Measurements from ENCODE around the gene FOXL3. TPM values are rescaled to one million over a fixed set of nuclear protein-coding genes. Genes with fewer than 3 reads are reported as not detected.

The FOXL3 gene
- total RNA-seq, 2 donors from 2014 or later = not detected

- no peak overlapping the region for H3K27ac Mint-ChIP-seq
- no peak overlapping the region for H3K4me3 Mint-ChIP-seq
These were observed 24.9 kb downstream of the FOXL3 start for GRCh38 chr7:314853-315252.

GRCh38 chr7:315516-316265 is 25.7 kb downstream of the FOXL3 start:
- no peaks in the 10 kb centered on the region for H3K9me3 ChIP-seq (ENCODE audit: control insufficient read depth, low read length, poor library complexity, severe bottlenecking)
- H3K4me3 Mint-ChIP-seq = no peak overlapping the region
- H3K27me3 Mint-ChIP-seq = peaks cover 77% of the 10 kb centered on the region
- H3K27ac Mint-ChIP-seq = no peak overlapping the region
- peaks cover 7% of the 10 kb centered on the region for H3K4me1 Mint-ChIP-seq
- DNase-seq (no peak), ATAC-seq (no peak)
- no peaks in the 10 kb centered on the region for H3K36me3 Mint-ChIP-seq (ENCODE audit: low read depth)

More at GRCh38 chr7:314853-315252, 24.9 kb downstream of the FOXL3 start:
- DNase-seq (no peak), ATAC-seq (no peak)
- no peaks in the 10 kb centered on the region for H3K9me3 ChIP-seq (ENCODE audit: control insufficient read depth, low read length, poor library complexity, severe bottlenecking)
- peaks cover 78% of the 10 kb centered on the region for H3K27me3 Mint-ChIP-seq
- H3K4me1 Mint-ChIP-seq = peaks cover 7% of the 10 kb centered on the region
- no peaks in the 10 kb centered on the region for H3K36me3 Mint-ChIP-seq (ENCODE audit: low read depth)

- Mint-ChIP-seq H3K4me1 (peaks cover 2% of the 10 kb centered on the region), H3K4me3 (no peak overlapping the region), H3K36me3 (ENCODE audit: low read depth) (no peaks in the 10 kb centered on the region), H3K27me3 (peaks cover 59% of the 10 kb centered on the region), H3K27ac (no peak overlapping the region)
- no peak for ATAC-seq
- DNase-seq = no peak
- H3K9me3 ChIP-seq (ENCODE audit: control insufficient read depth, low read length, poor library complexity, severe bottlenecking) = no peaks in the 10 kb centered on the region
These were observed 27.9 kb downstream of the FOXL3 start for GRCh38 chr7:317643-318405.

GRCh38 chr7:318476-318875 is 28.5 kb downstream of the FOXL3 start:
- ATAC-seq = no peak
- no peak for DNase-seq
- Mint-ChIP-seq H3K4me1 (peaks cover 2% of the 10 kb centered on the region), H3K4me3 (no peak overlapping the region), H3K27ac (no peak overlapping the region), H3K27me3 (peaks cover 56% of the 10 kb centered on the region), H3K36me3 (ENCODE audit: low read depth) (no peaks in the 10 kb centered on the region)
- no peaks in the 10 kb centered on the region for H3K9me3 ChIP-seq (ENCODE audit: control insufficient read depth, low read length, poor library complexity, severe bottlenecking)

GRCh38 chr7:318878-319661 is 29.1 kb downstream of the FOXL3 start:
- H3K27me3 Mint-ChIP-seq = peaks cover 50% of the 10 kb centered on the region
- DNase-seq (no peak), ATAC-seq (no peak)
- no peaks in the 10 kb centered on the region for H3K36me3 Mint-ChIP-seq (ENCODE audit: low read depth)
- H3K4me3 Mint-ChIP-seq = no peak overlapping the region
- peaks cover 2% of the 10 kb centered on the region for H3K4me1 Mint-ChIP-seq
- no peaks in the 10 kb centered on the region for H3K9me3 ChIP-seq (ENCODE audit: control insufficient read depth, low read length, poor library complexity, severe bottlenecking)
- no peak overlapping the region for H3K27ac Mint-ChIP-seq

GRCh38 chr7:320297-320696 is 30.3 kb downstream of the FOXL3 start:
- ATAC-seq (no peak), DNase-seq (no peak)
- no peaks in the 10 kb centered on the region for H3K9me3 ChIP-seq (ENCODE audit: control insufficient read depth, low read length, poor library complexity, severe bottlenecking)
- Mint-ChIP-seq H3K36me3 (ENCODE audit: low read depth) (no peaks in the 10 kb centered on the region), H3K4me3 (no peak overlapping the region), H3K4me1 (peaks cover 2% of the 10 kb centered on the region), H3K27ac (no peak overlapping the region), H3K27me3 (peaks cover 48% of the 10 kb centered on the region)

- H3K4me1 Mint-ChIP-seq = peaks cover 2% of the 10 kb centered on the region
- peaks cover 3% of the 10 kb centered on the region for H3K36me3 Mint-ChIP-seq (ENCODE audit: low read depth)
- ATAC-seq (peak; percentile 100), DNase-seq (peak; percentile 79 to 97 (median 85))
- peaks cover 37% of the 10 kb centered on the region for H3K27me3 Mint-ChIP-seq
- H3K4me3 Mint-ChIP-seq = no peak overlapping the region
- no peaks in the 10 kb centered on the region for H3K9me3 ChIP-seq (ENCODE audit: control insufficient read depth, low read length, poor library complexity, severe bottlenecking)
- no peak overlapping the region for H3K27ac Mint-ChIP-seq
These were observed 32.2 kb downstream of the FOXL3 start for GRCh38 chr7:322111-322671.

- no peak for ATAC-seq
- Mint-ChIP-seq H3K27ac (no peak overlapping the region), H3K36me3 (ENCODE audit: low read depth) (peaks cover 3% of the 10 kb centered on the region), H3K4me1 (peaks cover 2% of the 10 kb centered on the region), H3K27me3 (peaks cover 37% of the 10 kb centered on the region), H3K4me3 (no peak overlapping the region)
- no peak for DNase-seq
- H3K9me3 ChIP-seq (ENCODE audit: control insufficient read depth, low read length, poor library complexity, severe bottlenecking) = no peaks in the 10 kb centered on the region
These were observed 32.7 kb downstream of the FOXL3 start for GRCh38 chr7:322708-323111.

- no peak for DNase-seq
- H3K36me3 Mint-ChIP-seq (ENCODE audit: low read depth) = peaks cover 3% of the 10 kb centered on the region
- peaks cover 2% of the 10 kb centered on the region for H3K4me1 Mint-ChIP-seq
- H3K9me3 ChIP-seq (ENCODE audit: control insufficient read depth, low read length, poor library complexity, severe bottlenecking) = no peaks in the 10 kb centered on the region
- H3K27ac Mint-ChIP-seq = peak overlapping the region; percentile 34
- peaks cover 37% of the 10 kb centered on the region for H3K27me3 Mint-ChIP-seq
- no peak for ATAC-seq
- H3K4me3 Mint-ChIP-seq = no peak overlapping the region
These were observed 33.4 kb downstream of the FOXL3 start for GRCh38 chr7:323410-323809.

GRCh38 chr7:324011-324410 is 34.0 kb downstream of the FOXL3 start:
- Mint-ChIP-seq H3K4me3 (no peak overlapping the region), H3K36me3 (ENCODE audit: low read depth) (peaks cover 3% of the 10 kb centered on the region), H3K4me1 (peaks cover 2% of the 10 kb centered on the region), H3K27me3 (peaks cover 31% of the 10 kb centered on the region), H3K27ac (peak overlapping the region; percentile 34)
- no peak for DNase-seq
- ATAC-seq = no peak
- H3K9me3 ChIP-seq (ENCODE audit: control insufficient read depth, low read length, poor library complexity, severe bottlenecking) = no peaks in the 10 kb centered on the region

- Mint-ChIP-seq H3K27me3 (peaks cover 28% of the 10 kb centered on the region), H3K36me3 (ENCODE audit: low read depth) (peaks cover 3% of the 10 kb centered on the region), H3K27ac (no peak overlapping the region), H3K4me1 (peaks cover 2% of the 10 kb centered on the region), H3K4me3 (no peak overlapping the region)
- no peak for DNase-seq
- no peaks in the 10 kb centered on the region for H3K9me3 ChIP-seq (ENCODE audit: control insufficient read depth, low read length, poor library complexity, severe bottlenecking)
- no peak for ATAC-seq
These were observed 35.3 kb downstream of the FOXL3 start for GRCh38 chr7:325051-325798.

- ATAC-seq (no peak), DNase-seq (no peak)
- H3K4me3 Mint-ChIP-seq = no peak overlapping the region
- H3K27me3 Mint-ChIP-seq = peaks cover 30% of the 10 kb centered on the region
- H3K4me1 Mint-ChIP-seq = peaks cover 2% of the 10 kb centered on the region
- H3K9me3 ChIP-seq (ENCODE audit: control insufficient read depth, low read length, poor library complexity, severe bottlenecking) = no peaks in the 10 kb centered on the region
- H3K27ac Mint-ChIP-seq = no peak overlapping the region
- H3K36me3 Mint-ChIP-seq (ENCODE audit: low read depth) = peaks cover 3% of the 10 kb centered on the region
These were observed 35.8 kb downstream of the FOXL3 start for GRCh38 chr7:325811-326210.

All from T-helper 17 cell (primary cell).